ES-I3 (cell line): ENCODE results near the gene PODXL2.
"Not testable (repeated sequence)": the region's sequence is repeated elsewhere in the genome, so short reads cannot be mapped to it uniquely, and the experiment has no call there.

Experiments
- H3K36me3 ChIP-seq: 2 replicates; pipeline ENCODE4 v1.6.1; 2013; ENCODE audit warnings: mild to moderate bottlenecking, low read length, control low read depth, moderate library complexity; ENCODE audit not compliant: insufficient read depth
- H3K4me1 ChIP-seq: 2 replicates; pipeline ENCODE4 v1.6.1; 2013; ENCODE audit warnings: mild to moderate bottlenecking, control low read depth, low read length; ENCODE audit not compliant: insufficient read depth
- H3K9ac ChIP-seq: 2 replicates; pipeline ENCODE4 v1.6.1; 2013; ENCODE audit warnings: low read depth, mild to moderate bottlenecking, low read length, moderate library complexity
- H3K9me3 ChIP-seq: 2 replicates; pipeline ENCODE4 v1.6.1; 2013; ENCODE audit warnings: mild to moderate bottlenecking, low read length, moderate library complexity; ENCODE audit not compliant: control insufficient read depth, insufficient read depth

PODXL2 gene

DNA sequence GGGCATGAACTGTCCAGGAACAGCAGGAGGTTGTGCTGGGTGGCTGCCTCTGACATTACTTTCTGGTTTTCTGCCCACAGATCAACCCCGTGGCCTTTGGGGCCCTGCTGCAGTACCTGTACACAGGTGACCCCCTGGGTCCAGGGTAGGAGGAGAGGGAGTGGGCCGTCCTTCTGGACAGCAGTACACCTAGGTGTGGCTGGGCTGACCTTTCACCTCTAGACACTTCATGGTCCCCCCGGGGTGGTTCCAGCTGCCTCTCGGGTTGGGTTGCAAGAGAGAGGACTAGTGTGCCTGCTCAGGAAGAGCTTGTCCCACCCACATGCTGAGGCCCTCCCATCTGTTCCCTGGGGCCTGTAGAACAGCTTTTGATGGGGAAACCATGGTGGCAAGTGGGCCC, 47.5 kb downstream of the PODXL2 start:
- Histone ChIP-seq H3K36me3 (no peaks in the 10 kb centered on the region), H3K9me3 (no peaks in the 10 kb centered on the region), H3K9ac (no peak overlapping the region), H3K4me1 (no peaks in the 10 kb centered on the region)

DNA sequence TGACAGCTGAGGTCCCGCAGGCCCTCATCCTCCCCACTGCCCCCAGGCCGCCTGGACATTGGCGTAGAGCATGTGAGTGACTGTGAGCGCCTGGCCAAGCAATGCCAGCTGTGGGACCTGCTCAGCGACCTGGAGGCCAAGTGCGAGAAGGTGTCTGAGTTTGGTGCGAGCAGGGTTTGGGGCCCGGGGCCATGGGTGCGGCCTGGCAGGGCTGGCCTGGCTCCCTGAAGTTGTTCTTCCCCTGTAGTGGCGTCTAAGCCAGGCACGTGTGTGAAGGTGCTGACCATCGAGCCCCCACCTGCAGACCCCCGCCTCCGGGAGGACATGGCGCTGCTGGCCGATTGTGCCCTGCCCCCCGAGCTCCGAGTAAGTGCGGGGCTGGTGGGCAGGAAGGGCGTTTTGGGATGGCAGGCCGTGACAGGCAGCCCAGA, 48.0 kb downstream of the PODXL2 start:
- Histone ChIP-seq H3K9me3 (no peaks in the 10 kb centered on the region), H3K36me3 (no peaks in the 10 kb centered on the region), H3K4me1 (no peaks in the 10 kb centered on the region), H3K9ac (no peak overlapping the region)

DNA sequence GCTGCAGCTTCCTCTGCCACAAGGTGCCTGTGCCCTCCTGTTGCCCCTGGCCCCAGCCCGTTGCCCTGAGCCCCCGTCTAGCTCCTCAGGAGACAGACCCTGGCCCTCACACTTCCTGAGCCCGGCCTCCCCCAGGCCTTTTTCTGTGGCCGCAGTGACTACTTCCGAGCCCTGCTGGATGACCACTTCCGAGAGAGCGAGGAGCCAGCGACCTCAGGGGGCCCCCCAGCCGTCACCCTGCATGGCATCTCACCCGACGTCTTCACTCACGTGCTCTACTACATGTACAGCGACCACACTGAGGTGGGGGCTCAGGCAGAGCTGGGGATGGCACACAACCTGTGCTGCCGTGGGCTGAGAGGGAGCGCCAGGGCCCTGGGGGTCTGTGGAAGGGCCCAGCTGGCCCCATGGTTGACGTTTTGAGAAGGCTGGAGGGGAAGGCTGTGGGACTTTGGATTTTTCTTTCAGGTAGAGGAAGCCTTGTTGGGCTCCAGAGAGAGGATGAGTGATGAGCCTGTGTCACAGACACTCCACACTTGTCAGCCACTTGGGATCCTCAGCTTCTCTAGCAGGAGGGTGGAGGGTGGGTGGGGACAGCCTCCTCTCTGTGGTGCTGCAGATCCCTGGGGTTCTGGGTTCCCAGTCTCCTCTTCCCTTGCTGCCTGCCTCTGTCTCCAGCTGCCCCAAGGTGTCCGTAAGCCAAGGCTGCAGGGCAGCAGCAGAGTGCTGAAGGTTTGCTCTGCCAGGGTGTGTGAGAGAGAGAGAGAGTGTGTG, 48.7 kb downstream of the PODXL2 start:
- H3K9ac ChIP-seq: no peak overlapping the region
- H3K36me3 ChIP-seq: no peaks in the 10 kb centered on the region
- no peaks in the 10 kb centered on the region for H3K9me3 ChIP-seq
- no peaks in the 10 kb centered on the region; the same call in 1 of the 2 replicates for H3K4me1 ChIP-seq

DNA sequence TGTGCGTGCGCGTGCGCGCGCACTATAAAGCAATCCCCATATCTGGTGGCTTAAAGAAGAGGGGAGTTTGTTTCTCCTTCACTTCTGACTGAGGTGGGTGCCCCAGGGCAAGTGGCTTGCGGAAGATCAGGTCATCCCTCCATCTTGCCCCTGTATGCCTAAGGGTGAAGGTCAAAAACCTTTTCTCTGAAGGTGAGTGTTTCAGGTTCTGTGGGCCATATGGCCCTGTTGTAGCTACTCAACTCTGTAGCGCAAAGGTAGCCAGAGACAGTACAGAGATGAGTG, 49.3 kb downstream of the PODXL2 start:
- Histone ChIP-seq H3K9ac (no peak overlapping the region), H3K4me1 (no peaks in the 10 kb centered on the region; the same call in 1 of the 2 replicates), H3K9me3 (no peaks in the 10 kb centered on the region), H3K36me3 (no peaks in the 10 kb centered on the region)

GRCh38 chr3:127678611-127679533, 49.9 kb downstream of the PODXL2 start:
- H3K36me3 ChIP-seq: no peaks in the 10 kb centered on the region
- no peak overlapping the region for H3K9ac ChIP-seq
- no peaks in the 10 kb centered on the region for H3K9me3 ChIP-seq
- no peaks in the 10 kb centered on the region; the same call in 1 of the 2 replicates for H3K4me1 ChIP-seq

- H3K36me3 ChIP-seq: no peaks in the 10 kb centered on the region
- no peaks in the 10 kb centered on the region; the same call in 1 of the 2 replicates for H3K4me1 ChIP-seq
- H3K9me3 ChIP-seq: no peaks in the 10 kb centered on the region
- no peak overlapping the region for H3K9ac ChIP-seq
These were observed 50.7 kb downstream of the PODXL2 start for GRCh38 chr3:127679534-127680145.

DNA sequence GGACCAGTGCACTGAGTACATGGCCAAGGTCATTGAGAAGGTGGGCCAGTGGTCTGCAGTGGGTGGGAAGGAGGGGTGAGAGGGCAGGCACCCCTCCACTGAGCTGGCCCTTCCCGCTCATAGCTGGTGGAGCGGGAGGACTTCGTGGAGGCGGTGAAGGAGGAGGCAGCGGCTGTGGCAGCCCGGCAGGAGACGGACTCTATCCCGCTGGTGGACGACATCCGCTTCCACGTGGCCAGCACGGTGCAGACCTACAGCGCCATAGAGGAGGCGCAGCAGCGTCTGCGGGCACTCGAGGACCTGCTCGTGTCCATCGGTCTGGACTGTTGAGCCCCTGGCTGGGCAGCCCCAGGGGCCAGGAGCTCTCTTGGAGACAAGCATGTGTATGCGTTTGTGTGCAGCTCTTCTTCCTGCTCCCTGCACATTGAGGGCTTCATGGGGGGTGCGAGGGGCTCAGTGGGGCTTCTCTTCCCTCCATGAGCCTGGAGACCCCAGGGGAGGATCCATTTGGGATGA, 51.2 kb downstream of the PODXL2 start:
- Histone ChIP-seq H3K9ac (no peak overlapping the region), H3K36me3 (no peaks in the 10 kb centered on the region), H3K4me1 (no peaks in the 10 kb centered on the region; the same call in 1 of the 2 replicates), H3K9me3 (no peaks in the 10 kb centered on the region)

- Histone ChIP-seq H3K9ac (no peak overlapping the region), H3K4me1 (no peaks in the 10 kb centered on the region; the same call in 1 of the 2 replicates), H3K9me3 (no peaks in the 10 kb centered on the region), H3K36me3 (no peaks in the 10 kb centered on the region)
These were observed 51.8 kb downstream of the PODXL2 start for GRCh38 chr3:127680798-127681221.

DNA sequence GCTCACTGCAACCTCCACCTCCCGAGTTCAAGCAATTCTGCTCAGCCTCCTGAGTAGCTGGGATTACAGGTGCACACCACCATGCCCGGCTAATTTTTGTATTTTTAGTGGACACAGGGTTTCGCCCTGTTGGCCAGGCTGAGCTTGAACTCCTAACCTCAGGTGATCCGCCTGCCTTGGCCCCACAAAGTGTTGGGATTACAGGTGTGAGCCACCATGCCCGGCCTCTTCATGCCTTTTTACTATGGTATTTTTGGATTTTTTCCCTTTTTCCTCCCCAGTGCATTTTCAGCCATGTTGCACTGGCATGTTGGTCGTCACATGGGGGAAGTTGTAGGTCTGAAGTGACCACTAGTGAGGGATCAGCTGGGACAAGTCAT, 53.2 kb downstream of the PODXL2 start:
- not testable (repeated sequence) for H3K4me1 ChIP-seq, H3K9ac ChIP-seq

GRCh38 chr3:127682561-127682960, 53.6 kb downstream of the PODXL2 start:
- H3K9me3 ChIP-seq: no peaks in the 10 kb centered on the region
- H3K9ac ChIP-seq: no peak overlapping the region
- H3K4me1 ChIP-seq: no peaks in the 10 kb centered on the region; the same call in 1 of the 2 replicates
- no peaks in the 10 kb centered on the region for H3K36me3 ChIP-seq

More for the DNA sequence above, 53.2 kb downstream of the PODXL2 start:
- not testable (repeated sequence) for H3K36me3 ChIP-seq, H3K9me3 ChIP-seq

- peaks cover 5% of the 10 kb centered on the region; the same call in 1 of the 2 replicates for H3K4me1 ChIP-seq
- H3K9ac ChIP-seq: no peak overlapping the region
- no peaks in the 10 kb centered on the region for H3K36me3 ChIP-seq
- no peaks in the 10 kb centered on the region for H3K9me3 ChIP-seq
These were observed 56.1 kb downstream of the PODXL2 start for GRCh38 chr3:127684871-127685707.

DNA sequence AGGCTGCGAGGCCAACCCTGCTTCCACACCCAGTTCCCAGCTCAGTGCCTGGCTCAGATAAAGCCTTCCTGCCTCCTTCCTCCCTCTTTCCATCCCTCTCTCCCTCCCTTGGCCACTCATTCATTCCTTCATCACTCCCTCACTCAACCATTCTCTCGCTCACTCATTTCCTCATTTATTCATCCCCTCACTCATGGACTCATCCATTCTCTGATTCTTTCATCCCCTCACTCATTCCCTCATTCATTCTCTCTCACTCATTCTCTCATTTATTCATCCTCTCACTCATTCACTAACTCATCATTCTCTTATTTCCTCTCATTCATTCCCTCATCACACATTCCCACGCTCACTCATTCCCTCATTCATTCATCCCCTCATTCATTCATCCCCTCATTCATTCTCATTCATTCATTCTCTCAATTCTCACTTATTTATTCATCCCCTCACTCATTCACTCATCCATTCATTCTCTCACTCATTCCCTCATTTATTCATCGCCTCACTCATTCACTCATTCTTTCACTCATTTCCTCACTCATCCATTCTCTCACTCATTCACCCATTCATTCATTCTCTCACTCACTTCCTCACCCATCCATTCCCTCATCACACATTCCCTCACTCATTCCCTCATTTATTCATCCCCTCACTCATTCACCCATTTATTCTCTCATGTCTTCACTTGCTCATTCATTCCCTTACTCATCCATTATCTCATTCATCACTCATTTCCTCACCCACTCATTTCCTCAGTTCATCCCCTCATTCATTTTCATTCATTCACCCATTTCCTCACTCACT, 56.9 kb downstream of the PODXL2 start:
- H3K4me1 ChIP-seq: peaks cover 9% of the 10 kb centered on the region; the same call in 1 of the 2 replicates
- no peak overlapping the region for H3K9ac ChIP-seq
- H3K9me3 ChIP-seq: no peaks in the 10 kb centered on the region
- H3K36me3 ChIP-seq: no peaks in the 10 kb centered on the region

DNA sequence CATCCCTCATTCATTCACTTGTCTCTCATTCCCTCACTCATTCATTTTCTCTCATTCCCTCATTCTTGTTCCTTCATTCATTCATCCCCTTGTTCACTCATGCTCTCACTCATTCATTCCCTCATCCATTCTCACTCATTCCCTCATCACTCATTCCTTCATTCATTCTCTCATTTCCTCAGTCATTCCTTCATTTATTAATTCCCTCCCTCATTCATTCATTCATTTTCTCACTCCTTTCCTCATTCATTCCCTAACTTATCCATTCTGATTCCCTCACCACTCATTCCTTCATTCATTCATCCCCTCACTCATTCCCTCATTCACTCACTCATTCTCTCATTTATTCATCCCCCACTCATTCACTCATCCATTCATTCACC, 57.5 kb downstream of the PODXL2 start:
- no peaks in the 10 kb centered on the region for H3K9me3 ChIP-seq
- H3K9ac ChIP-seq: no peak overlapping the region
- no peaks in the 10 kb centered on the region for H3K36me3 ChIP-seq
- peaks cover 9% of the 10 kb centered on the region; the same call in 1 of the 2 replicates for H3K4me1 ChIP-seq
